NK-92 (cell line): ENCODE results near the gene CALHM6.

Experiments used
- DNase-seq: peaks from one replicate; lab custom pipeline; 2025; ENCODE audit not compliant: unreplicated experiment; lab: John Stamatoyannopoulos, UW

Gene CALHM6

DNA sequence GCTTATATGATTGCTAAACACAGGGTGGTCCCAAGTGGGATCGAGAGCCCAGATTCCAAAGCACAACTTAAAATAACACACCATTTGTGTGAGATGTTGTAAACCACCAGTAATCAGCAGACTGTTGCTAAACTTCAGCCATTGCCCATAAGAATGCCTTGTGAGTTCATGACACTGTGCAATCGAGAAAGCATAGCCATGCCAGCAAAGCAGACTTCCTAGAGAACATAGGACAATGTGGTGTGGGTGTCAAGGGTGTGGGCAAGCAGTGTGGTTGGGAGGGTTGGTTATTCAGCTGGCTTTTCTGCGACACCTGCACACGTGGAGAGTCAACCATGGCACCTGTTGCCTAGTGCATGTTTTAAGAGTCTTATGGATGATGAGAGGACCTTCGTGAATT is 16.1 kb upstream of the CALHM6 start:
- no peak for DNase-seq

DNA sequence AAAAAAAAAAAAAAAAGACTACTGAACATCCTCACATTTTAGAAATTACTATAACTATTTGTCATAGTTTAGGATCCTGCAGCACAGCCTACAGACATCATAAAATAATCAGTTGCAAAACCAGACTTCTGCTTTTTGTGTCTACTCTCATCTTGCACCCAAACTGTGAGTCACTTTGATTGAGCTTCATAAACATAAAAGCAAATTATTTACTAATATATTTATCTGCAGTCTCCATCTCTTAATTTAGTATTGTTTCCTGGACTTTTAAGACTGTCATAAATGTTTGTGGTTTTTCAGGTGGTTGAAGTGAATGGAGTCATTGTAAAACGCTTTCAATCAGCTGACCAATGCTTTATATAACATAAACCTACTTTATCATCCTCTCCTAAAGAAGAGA is 14.8 kb upstream of the CALHM6 start:
- DNase-seq, result no peak

DNA sequence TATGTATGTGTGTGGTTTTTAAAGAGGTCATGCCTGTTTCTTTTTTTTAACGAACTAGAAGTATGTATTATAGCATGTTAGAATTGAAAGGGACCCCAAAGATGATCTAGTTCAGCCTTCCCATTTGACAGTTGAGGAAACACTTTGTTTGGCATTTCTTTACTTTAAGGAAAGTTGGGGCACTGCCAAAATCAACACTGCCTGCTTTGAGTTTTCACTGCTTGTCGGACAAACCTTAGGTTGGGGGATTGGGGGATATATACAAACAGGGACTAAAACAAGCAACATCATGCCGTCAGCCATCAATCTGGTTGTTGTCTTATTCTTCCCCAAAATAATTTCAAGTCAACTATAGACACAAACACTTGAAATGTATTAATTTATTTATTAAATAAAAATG is 14.1 kb upstream of the CALHM6 start:
- no peak for DNase-seq

DNA sequence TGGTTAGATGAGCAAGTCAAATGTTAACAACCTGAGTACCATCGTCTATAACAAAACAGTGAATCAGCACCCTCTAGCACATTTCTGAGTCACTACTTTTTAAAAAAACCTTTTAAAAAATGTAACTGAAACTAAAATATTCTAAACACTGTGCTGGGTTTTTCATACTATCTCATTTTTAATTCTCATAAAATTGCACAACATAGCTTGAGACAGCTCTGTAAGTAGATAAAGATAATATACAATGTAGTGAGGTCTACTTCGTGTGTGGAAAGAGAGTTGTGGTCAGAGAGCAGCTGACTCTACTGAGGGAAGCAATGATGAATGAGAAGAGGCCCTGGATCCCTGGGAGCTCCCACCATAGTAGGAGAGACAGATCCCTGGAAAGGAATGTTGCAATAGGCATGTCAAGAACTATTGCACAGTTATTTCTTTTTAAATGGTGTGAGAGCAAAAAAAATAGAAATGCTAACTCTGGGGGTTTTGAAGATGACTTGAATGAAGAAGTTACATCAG is 13.6 kb upstream of the CALHM6 start:
- no peak for DNase-seq

DNA sequence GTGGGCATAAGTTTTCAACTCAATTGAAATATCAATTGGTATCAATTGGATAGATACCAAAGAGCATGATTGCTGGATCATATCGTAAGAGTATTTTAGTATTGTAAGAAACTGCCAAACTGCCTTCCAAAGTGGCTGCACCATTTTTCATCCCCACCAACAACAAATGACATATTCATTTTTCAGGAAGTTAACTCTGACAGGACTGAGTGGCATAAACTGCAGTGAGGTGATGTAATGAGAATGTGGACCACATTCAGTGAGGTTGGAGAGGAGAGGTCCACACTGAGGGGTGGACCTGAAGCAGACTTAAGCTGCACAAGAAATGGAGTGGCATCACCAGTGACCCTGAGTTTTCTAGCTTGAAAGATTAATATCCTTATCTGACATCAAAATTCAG is 11.6 kb upstream of the CALHM6 start:
- DNase-seq, result no peak

- no peak for DNase-seq
Observed at GRCh38 chr6:116450185-116450710, 10.9 kb upstream of the CALHM6 start.

GRCh38 chr6:116450769-116451740 is 10.1 kb upstream of the CALHM6 start:
- DNase-seq, result no peak

- DNase-seq, result no peak
Observed at GRCh38 chr6:116451916-116452315, 9.3 kb upstream of the CALHM6 start.

- no peak for DNase-seq
Observed at GRCh38 chr6:116452531-116452930, 8.6 kb upstream of the CALHM6 start.

- no peak for DNase-seq
Observed at GRCh38 chr6:116456106-116456505, 5.1 kb upstream of the CALHM6 start.

GRCh38 chr6:116456927-116457326 is 4.2 kb upstream of the CALHM6 start:
- no peak for DNase-seq

- DNase-seq, result no peak
Observed at GRCh38 chr6:116458264-116458663, 2.9 kb upstream of the CALHM6 start.

GRCh38 chr6:116459927-116460326 is 1.2 kb upstream of the CALHM6 start:
- DNase-seq, result no peak

- DNase-seq, result no peak
Observed at GRCh38 chr6:116461932-116462885, 1.0 kb downstream of the CALHM6 start.

DNA sequence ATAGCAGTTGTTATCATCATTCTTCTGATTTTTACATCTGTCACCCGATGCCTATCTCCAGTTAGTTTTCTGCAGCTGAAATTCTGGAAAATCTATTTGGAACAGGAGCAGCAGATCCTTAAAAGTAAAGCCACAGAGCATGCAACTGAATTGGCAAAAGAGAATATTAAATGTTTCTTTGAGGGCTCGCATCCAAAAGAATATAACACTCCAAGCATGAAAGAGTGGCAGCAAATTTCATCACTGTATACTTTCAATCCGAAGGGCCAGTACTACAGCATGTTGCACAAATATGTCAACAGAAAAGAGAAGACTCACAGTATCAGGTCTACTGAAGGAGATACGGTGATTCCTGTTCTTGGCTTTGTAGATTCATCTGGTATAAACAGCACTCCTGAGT is 2.1 kb downstream of the CALHM6 start:
- DNase-seq, result no peak

DNA sequence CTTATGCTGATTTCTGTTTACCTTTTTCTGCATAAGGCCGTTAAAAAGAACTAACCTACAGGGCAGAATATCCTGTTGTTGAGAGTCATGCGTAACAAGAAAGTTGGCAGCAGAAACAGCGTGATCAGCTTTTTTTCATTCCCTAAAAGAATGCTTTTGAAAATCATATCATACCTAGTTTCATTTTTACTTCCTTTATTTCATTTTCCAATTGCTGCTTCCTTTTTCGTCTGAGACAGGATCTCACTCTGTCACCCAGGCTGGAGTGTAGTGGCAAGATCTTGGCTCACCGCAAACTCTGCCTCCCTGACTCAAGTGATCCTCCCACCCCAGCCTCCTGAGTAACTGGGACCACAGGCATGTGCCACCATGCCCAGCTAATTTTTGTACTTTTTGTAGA is 4.1 kb downstream of the CALHM6 start:
- no peak for DNase-seq

- DNase-seq, result no peak
Observed at GRCh38 chr6:116467096-116467495, 5.9 kb downstream of the CALHM6 start.

- no peak for DNase-seq
Observed at GRCh38 chr6:116467514-116467913, 6.3 kb downstream of the CALHM6 start.

GRCh38 chr6:116468293-116468692 is 7.1 kb downstream of the CALHM6 start:
- DNase-seq, result no peak

- no peak for DNase-seq
Observed at GRCh38 chr6:116471531-116471930, 10.4 kb downstream of the CALHM6 start.

GRCh38 chr6:116472706-116473105 is 11.5 kb downstream of the CALHM6 start:
- no peak for DNase-seq
